NT2/D1 (cell line): Measurements from ENCODE around the gene OR5AU1.
A peak's percentile ranks its signal among the peaks of the same experiment; 100 is the strongest.

Experiments
- DNase-seq: peaks from one replicate; pipeline ENCODE4 v3.0.0-alpha.2; 2011; ENCODE audit warnings: low read depth, low spot score
- H3K27me3 ChIP-seq: 2 replicates; pipeline ENCODE4 v1.6.0; 2011; ENCODE audit warnings: mild to moderate bottlenecking; ENCODE audit not compliant: insufficient read length, insufficient read depth
- H3K36me3 ChIP-seq: 2 replicates; pipeline ENCODE4 v1.6.1; 2011; ENCODE audit warnings: mild to moderate bottlenecking, low read length, mixed read lengths; ENCODE audit not compliant: insufficient read depth, insufficient read length
- H3K4me1 ChIP-seq: 2 replicates; pipeline ENCODE4 v1.5.1; 2011; ENCODE audit not compliant: insufficient read depth, insufficient read length
- H3K4me3 ChIP-seq: 2 replicates; pipeline ENCODE4 v1.5.1; 2011; ENCODE audit warnings: low read depth; ENCODE audit not compliant: insufficient read length
- H3K9ac ChIP-seq: 2 replicates; pipeline ENCODE4 v1.6.0; 2011; ENCODE audit warnings: low read depth; ENCODE audit not compliant: insufficient read length
- H3K9me3 ChIP-seq: 2 replicates; pipeline ENCODE4 v1.5.1; 2011; ENCODE audit warnings: mild to moderate bottlenecking, low read length; ENCODE audit not compliant: insufficient read depth
- SUZ12 ChIP-seq: IDR thresholded peaks from 2 replicates; pipeline ENCODE4 v1.6.1; 2011; ENCODE audit not compliant: insufficient read length, insufficient read depth; ENCODE audit errors: extremely low read depth
- YY1 ChIP-seq: IDR thresholded peaks from 2 replicates; pipeline ENCODE4 v1.6.1; 2011; ENCODE audit not compliant: insufficient read length, insufficient read depth
- ZNF274 ChIP-seq: IDR thresholded peaks from 2 replicates; pipeline ENCODE4 v1.6.1; 2011; ENCODE audit warnings: mild to moderate bottlenecking, low read depth, low read length

Gene OR5AU1

GRCh38 chr14:21106176-21106497 lies 49.7 kb downstream of the OR5AU1 start:
- Histone ChIP-seq H3K27me3 (no peaks in the 10 kb centered on the region), H3K9ac (no peak overlapping the region), H3K4me1 (peaks cover 11% of the 10 kb centered on the region)

GRCh38 chr14:21105095-21105494 lies 50.8 kb downstream of the OR5AU1 start:
- peaks cover 2% of the 10 kb centered on the region for H3K36me3 ChIP-seq
- H3K4me1 ChIP-seq, result peaks cover 13% of the 10 kb centered on the region

More at GRCh38 chr14:21106176-21106497, 49.7 kb downstream of the OR5AU1 start:
- H3K36me3 ChIP-seq, result peaks cover 2% of the 10 kb centered on the region
- TF ChIP-seq ZNF274 (no peak), YY1 (no peak), SUZ12 (no peak)
- H3K9me3 ChIP-seq, result no peaks in the 10 kb centered on the region
- no peak for DNase-seq
- H3K4me3 ChIP-seq, result no peak overlapping the region

More at GRCh38 chr14:21105095-21105494, 50.8 kb downstream of the OR5AU1 start:
- peak overlapping the region; percentile 96 for H3K9ac ChIP-seq
- no peaks in the 10 kb centered on the region for H3K27me3 ChIP-seq
- H3K9me3 ChIP-seq, result no peaks in the 10 kb centered on the region
- TF ChIP-seq SUZ12 (no peak), YY1 (no peak), ZNF274 (no peak)
- H3K4me3 ChIP-seq, result no peak overlapping the region
- DNase-seq, result no peak
